Heart left ventricle (tissue), 16 donors: ENCODE data around the gene PPM1D. TPM values are rescaled to one million over a fixed set of nuclear protein-coding genes. Genes with fewer than 3 reads are reported as not detected.

Source experiments
- ATAC-seq, 4 donors: fragments of 200-7000 bp; cut with Tn5 transposase; one replicate each; pipeline ENCODE4 v1.9.1; 2020 to 2022; ENCODE audit warnings: moderate library complexity in 4 of 4, mild to moderate bottlenecking in 3 of 4, moderate number of reproducible peaks in 1 of 4
- DNase-seq, 5 donors: peaks; one replicate each; pipeline ENCODE4 v3.0.0-alpha.2; 2020
- H3K27ac ChIP-seq, 12 donors: fragments of 200-600 bp; sonication (generic) in 4 of 12; one replicate each; pipeline versions ENCODE4 v1.5.0 to v1.8.0; 2016 to 2022; ENCODE audit warnings: mild to moderate bottlenecking in 2 of 12
- H3K27me3 ChIP-seq, 9 donors: fragments of 200-600 bp; sonication (generic) in 2 of 9; one replicate each; pipeline versions ENCODE4 v1.5.1 to v1.8.0; 2016 to 2022; ENCODE audit warnings: mild to moderate bottlenecking in 3 of 9
- H3K36me3 ChIP-seq, 9 donors: fragments of 200-600 bp; sonication (generic) in 2 of 9; one replicate each; pipeline versions ENCODE4 v1.5.0 to v1.8.0; 2018 to 2022; ENCODE audit warnings: mild to moderate bottlenecking in 2 of 9
- H3K4me1 ChIP-seq, 12 donors: fragments of 200-600 bp; sonication (generic) in 4 of 12; one replicate each; pipeline versions ENCODE4 v1.5.0 to v1.8.0; 2016 to 2022; ENCODE audit warnings: mild to moderate bottlenecking in 3 of 12
- H3K4me3 ChIP-seq, 12 donors: fragments of 200-600 bp; sonication (generic) in 4 of 12; one replicate each; pipeline versions ENCODE4 v1.5.0 to v1.8.0; 2017 to 2022; ENCODE audit warnings: mild to moderate bottlenecking in 9 of 12, moderate library complexity in 4 of 12
- H3K9me3 ChIP-seq, 12 donors: fragments of 200-600 bp; sonication (generic) in 4 of 12; one replicate each; pipeline versions ENCODE4 v1.5.0 to v1.8.0; 2016 to 2022; ENCODE audit warnings: mild to moderate bottlenecking in 1 of 12
- POLR2A ChIP-seq, 2 donors: fragments of 450-650 bp; IDR thresholded peaks; one replicate each; pipeline ENCODE4 v1.6.1; 2017; ENCODE audit warnings: antibody characterized with exemption in 2 of 2, mild to moderate bottlenecking in 2 of 2, moderate library complexity in 2 of 2
- WGBS, 4 donors: extraction: QIAGEN DNeasy Blood & Tissue Kit in 2 of 4; methylation state at CpG; one replicate each; pipeline versions ENCODE4 v1.1.5 to v1.1.7; 2013 to 2018; 5-methylcytosine and 5-hydroxymethylcytosine counted together
- intact Hi-C, 10 donors: fragments of 100-400 bp; cut with DNase I; formaldehyde crosslinking; loops; one replicate each; pipeline versions ENCODE4 v1.11.1 to v1.14.2; 2022
- polyA plus RNA-seq, 2 donors: library from polyadenylated mRNA; stranded (reverse); fragments of 200-250 nt; gene quantifications; one replicate each; pipeline ENCODE4 v1.2.3, GENCODE V29; 2013
- total RNA-seq, 9 donors: library from RNA; depleted of rRNA in 2 of 9; stranded (reverse); fragments of >200 nt in 2 of 9; fragmentation: NEBNext Ultra II Directional in 3 of 9; extraction: Animal tissue kit (Norgen Biotek cat#: 25700) in 3 of 9; gene quantifications; one replicate each; pipeline versions ENCODE4 v1.1.0 to v1.2.4, GENCODE V29; 2016 to 2023
- TF ChIP-seq, protein P1 (sequence below), 12 donors: fragments of 200-600 bp; sonication (generic) in 4 of 12; IDR thresholded peaks; one replicate each; pipeline versions ENCODE4 v1.5.0 to v1.8.0; 2018 to 2022; ENCODE audit warnings: antibody characterized with exemption in 12 of 12, mild to moderate bottlenecking in 5 of 12
- donor health status: ischemic (EF 13 %, LVEDD 7.1; RV severe dilation, severe dysfunction).
- donor health status: healthy with polysubstance abuse.
- donor health status: DM: no; HTN: yes; CAD: no.
- donor health status: DM: no; HTN: no; CAD: no.
- donor health status: ischemic (EF 25% LVEDD 6.9; RV normal size, moderate dysfunction).
- donor health status: ischemic (EF 25% LVEDD 5.7; RV mildly dilated, moderate dysfunction).
- donor health status: healthy.
- donor health status: DM: yes; HTN: yes; CAD: no.
- donor health status: ischemic (EF 35%, LVEDD 5.7; RV mildly dilated, moderate dysfunction).
- donor health status: nonischemic (EF 11% LVEDD 7.7; RV severe dilation, severe dysfunction).
- donor health status: DM: yes; HTN: yes; CAD: no.
- donor health status: PGD.
- donor health status: ischemic (EF 29% LVEDD 5.4; RV normal size, mild dysfunction).
- donor health status: nonischemic (EF 23%, LVEDD 6.1; RV moderate dilation, normal function).

Gene PPM1D
- total and polyA plus RNA-seq, 11 donors, result 1.9 to 11.4 (median 7.4) TPM

DNA sequence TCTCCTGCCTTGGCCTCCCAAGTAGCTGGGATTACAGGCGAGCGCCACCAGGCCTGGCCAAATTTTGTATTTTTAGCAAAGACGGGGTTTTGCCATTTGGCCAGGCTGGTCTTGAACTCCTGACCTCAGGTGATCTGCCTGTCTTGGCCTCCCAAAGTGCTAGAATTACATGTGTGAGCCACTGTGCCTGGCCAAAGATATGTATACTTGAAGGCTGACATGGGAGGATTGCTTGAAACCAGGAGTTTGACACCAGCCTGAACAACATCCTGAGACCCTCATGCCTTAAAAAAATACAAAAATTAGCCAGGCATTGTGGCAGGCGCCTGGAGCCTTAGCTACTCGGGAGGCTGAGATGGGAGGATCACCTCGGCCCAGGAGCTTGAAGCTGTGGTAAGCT, 80.8 kb downstream of the PPM1D start:
- H3K4me3 ChIP-seq, result no peak overlapping the region
- no peaks in the 10 kb centered on the region for H3K9me3 ChIP-seq
- peaks cover 0 to 50% (median 40%) of the 10 kb centered on the region in 9 donors for H3K36me3 ChIP-seq
- no peaks in the 10 kb centered on the region for H3K27me3 ChIP-seq
- ATAC-seq (no peak), DNase-seq (no peak)
- no peak overlapping the region for H3K27ac ChIP-seq
- TF ChIP-seq POLR2A (IDR thresholded peaks at IDR 0.05), result no peak
- TF ChIP-seq, protein P1, sequence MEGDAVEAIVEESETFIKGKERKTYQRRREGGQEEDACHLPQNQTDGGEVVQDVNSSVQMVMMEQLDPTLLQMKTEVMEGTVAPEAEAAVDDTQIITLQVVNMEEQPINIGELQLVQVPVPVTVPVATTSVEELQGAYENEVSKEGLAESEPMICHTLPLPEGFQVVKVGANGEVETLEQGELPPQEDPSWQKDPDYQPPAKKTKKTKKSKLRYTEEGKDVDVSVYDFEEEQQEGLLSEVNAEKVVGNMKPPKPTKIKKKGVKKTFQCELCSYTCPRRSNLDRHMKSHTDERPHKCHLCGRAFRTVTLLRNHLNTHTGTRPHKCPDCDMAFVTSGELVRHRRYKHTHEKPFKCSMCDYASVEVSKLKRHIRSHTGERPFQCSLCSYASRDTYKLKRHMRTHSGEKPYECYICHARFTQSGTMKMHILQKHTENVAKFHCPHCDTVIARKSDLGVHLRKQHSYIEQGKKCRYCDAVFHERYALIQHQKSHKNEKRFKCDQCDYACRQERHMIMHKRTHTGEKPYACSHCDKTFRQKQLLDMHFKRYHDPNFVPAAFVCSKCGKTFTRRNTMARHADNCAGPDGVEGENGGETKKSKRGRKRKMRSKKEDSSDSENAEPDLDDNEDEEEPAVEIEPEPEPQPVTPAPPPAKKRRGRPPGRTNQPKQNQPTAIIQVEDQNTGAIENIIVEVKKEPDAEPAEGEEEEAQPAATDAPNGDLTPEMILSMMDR (IDR thresholded peaks at IDR 0.05), result no peak
- WGBS, 4 donors, result 97 to 99% (median 97%) methylated on average over 6 of the region's 6 CpGs
- H3K4me1 ChIP-seq, result peaks cover 0 to 18% (median 8%) of the 10 kb centered on the region in 12 donors
- intact Hi-C loops, result no loop called here

DNA sequence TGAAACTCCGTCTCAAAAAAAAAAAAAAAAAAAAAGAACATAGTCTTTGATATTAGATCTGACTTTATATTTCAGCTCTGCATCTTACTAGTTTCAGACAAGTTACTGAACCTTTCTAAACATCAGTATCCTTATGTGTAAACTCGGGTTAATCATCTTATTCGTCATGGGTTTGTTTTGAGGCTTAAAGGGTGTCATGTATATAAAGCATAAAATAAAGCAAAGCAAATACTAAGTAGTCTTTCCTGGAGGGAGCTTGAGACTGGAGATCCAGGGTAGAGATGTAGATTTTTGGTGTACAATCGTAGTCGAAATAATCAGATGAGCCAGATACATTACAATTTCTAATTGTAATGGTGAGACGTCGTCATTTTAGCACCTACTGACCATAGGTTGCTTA, 85.4 kb downstream of the PPM1D start:
- intact Hi-C loops, result no loop called here
- Histone ChIP-seq H3K27ac (no peak overlapping the region), H3K27me3 (no peaks in the 10 kb centered on the region), H3K36me3 (peaks cover 0 to 96% (median 79%) of the 10 kb centered on the region in 9 donors), H3K9me3 (no peaks in the 10 kb centered on the region), H3K4me1 (no peaks in the 10 kb centered on the region), H3K4me3 (no peak overlapping the region)
- DNase-seq (no peak), ATAC-seq (no peak)
- no peak for TF ChIP-seq POLR2A (IDR thresholded peaks at IDR 0.05)
- TF ChIP-seq, protein P1 (IDR thresholded peaks at IDR 0.05), result no peak
- 94 to 98% (median 96%) methylated on average over 6 to 7 of the region's 7 CpGs for WGBS, 4 donors

DNA sequence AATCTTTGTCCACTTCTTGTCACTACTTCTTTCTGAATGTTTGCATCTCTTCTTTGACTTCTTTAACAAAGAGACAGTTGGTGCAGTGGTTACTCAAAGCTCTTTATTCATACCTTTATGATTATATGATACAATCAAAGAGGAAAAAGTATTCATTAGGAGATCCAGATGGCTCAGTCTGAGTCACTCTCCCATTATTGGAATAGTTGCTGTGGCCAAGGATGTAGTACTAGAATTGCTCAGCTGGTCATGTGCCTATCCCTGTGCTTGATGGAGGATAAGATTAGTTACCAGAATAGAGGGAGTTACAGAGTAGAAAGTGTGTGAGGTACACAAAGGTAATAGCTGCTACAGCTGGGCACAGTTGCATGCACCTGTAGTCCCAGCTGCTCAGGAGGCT, 96.0 kb downstream of the PPM1D start:
- Histone ChIP-seq H3K4me1 (no peaks in the 10 kb centered on the region), H3K27ac (no peak overlapping the region), H3K9me3 (no peaks in the 10 kb centered on the region), H3K4me3 (no peak overlapping the region), H3K36me3 (peaks cover 0 to 65% (median 25%) of the 10 kb centered on the region in 9 donors), H3K27me3 (no peaks in the 10 kb centered on the region)
- ATAC-seq (no peak), DNase-seq (no peak)
- TF ChIP-seq, protein P1 (IDR thresholded peaks at IDR 0.05), result no peak
- no peak for TF ChIP-seq POLR2A (IDR thresholded peaks at IDR 0.05)
- intact Hi-C loops, result no loop called here

DNA sequence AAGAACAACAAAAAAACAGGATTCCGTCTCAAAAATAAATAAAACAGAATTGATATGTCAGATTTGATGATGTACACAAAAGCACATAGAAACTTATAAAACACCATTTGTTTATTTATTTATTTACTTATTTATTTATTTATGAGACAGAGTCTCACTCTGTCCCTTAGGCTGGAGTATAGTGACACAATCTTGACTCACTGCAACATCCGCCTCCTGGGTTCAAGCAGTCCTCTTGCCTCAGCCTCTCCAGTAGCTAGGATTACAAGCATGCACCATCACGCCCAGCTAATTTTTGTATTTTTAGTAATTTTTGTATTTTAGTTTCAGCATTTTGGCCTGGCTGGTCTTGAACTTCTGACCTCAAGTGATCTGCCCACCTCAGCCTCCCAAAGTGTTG, 99.1 kb downstream of the PPM1D start:
- H3K4me1 ChIP-seq, result no peaks in the 10 kb centered on the region
- H3K9me3 ChIP-seq, result no peaks in the 10 kb centered on the region
- no peak overlapping the region for H3K27ac ChIP-seq
- no peak for ATAC-seq
- peaks cover 0 to 40% (median 11%) of the 10 kb centered on the region in 9 donors for H3K36me3 ChIP-seq
- H3K27me3 ChIP-seq, result no peaks in the 10 kb centered on the region
- intact Hi-C loops, result no loop called here
- TF ChIP-seq POLR2A (IDR thresholded peaks at IDR 0.05), result no peak
- TF ChIP-seq, protein P1 (IDR thresholded peaks at IDR 0.05), result no peak
- 79 to 99% (median 97%) methylated on average over 3 of the region's 3 CpGs for WGBS, 4 donors
- no peak overlapping the region for H3K4me3 ChIP-seq
- no peak for DNase-seq
